Ishikawa (cell line): ENCODE results near the gene AGAP1.

Source experiments
- CEBPB ChIP-seq: IDR thresholded peaks from 2 replicates; pipeline ENCODE4 v1.6.1; 2012
- CREB1 ChIP-seq: IDR thresholded peaks from 2 replicates; pipeline ENCODE4 v1.6.1; 2012; ENCODE audit warnings: low read depth
- EGR1 ChIP-seq: IDR thresholded peaks from 2 replicates; pipeline ENCODE4 v1.6.1; 2012
- EP300 ChIP-seq: IDR thresholded peaks from 2 replicates; pipeline ENCODE4 v1.6.1; 2012; ENCODE audit warnings: borderline replicate concordance
- FOXM1 ChIP-seq: IDR thresholded peaks from 2 replicates; pipeline ENCODE4 v1.6.1; 2012; ENCODE audit warnings: low read depth, borderline replicate concordance
- NFIC ChIP-seq: IDR thresholded peaks from 2 replicates; pipeline ENCODE4 v1.6.1; 2012
- RAD21 ChIP-seq: IDR thresholded peaks from 2 replicates; pipeline ENCODE4 v1.6.1; 2012; ENCODE audit warnings: low read depth
- TAF1 ChIP-seq: IDR thresholded peaks from 2 replicates; pipeline ENCODE4 v1.6.1; 2012; ENCODE audit warnings: low read depth, mild to moderate bottlenecking
- TCF12 ChIP-seq: IDR thresholded peaks from 2 replicates; pipeline ENCODE4 v1.6.1; 2012; ENCODE audit warnings: low read depth
- TEAD4 ChIP-seq: IDR thresholded peaks from 2 replicates; pipeline ENCODE4 v1.6.1; 2012
- YY1 ChIP-seq: IDR thresholded peaks from 2 replicates; pipeline ENCODE4 v1.6.1; 2012; ENCODE audit warnings: low read depth
- ZBTB7A ChIP-seq: IDR thresholded peaks from 2 replicates; pipeline ENCODE4 v1.6.1; 2012; ENCODE audit warnings: low read depth
- TF ChIP-seq, protein P1 (sequence below): IDR thresholded peaks from 2 replicates; pipeline ENCODE4 v1.6.1; 2012; ENCODE audit warnings: low read depth, mild to moderate bottlenecking
- TF ChIP-seq, protein P2 (sequence below): IDR thresholded peaks from 2 replicates; pipeline ENCODE4 v1.6.1; 2012
- TF ChIP-seq, protein P3 (sequence below): IDR thresholded peaks from 2 replicates; pipeline ENCODE4 v1.6.1; 2012

AGAP1 gene

GRCh38 chr2:236022128-236022527 lies 528.3 kb downstream of the AGAP1 start:
- TF ChIP-seq EP300, result no peak
- TF ChIP-seq, protein P1, sequence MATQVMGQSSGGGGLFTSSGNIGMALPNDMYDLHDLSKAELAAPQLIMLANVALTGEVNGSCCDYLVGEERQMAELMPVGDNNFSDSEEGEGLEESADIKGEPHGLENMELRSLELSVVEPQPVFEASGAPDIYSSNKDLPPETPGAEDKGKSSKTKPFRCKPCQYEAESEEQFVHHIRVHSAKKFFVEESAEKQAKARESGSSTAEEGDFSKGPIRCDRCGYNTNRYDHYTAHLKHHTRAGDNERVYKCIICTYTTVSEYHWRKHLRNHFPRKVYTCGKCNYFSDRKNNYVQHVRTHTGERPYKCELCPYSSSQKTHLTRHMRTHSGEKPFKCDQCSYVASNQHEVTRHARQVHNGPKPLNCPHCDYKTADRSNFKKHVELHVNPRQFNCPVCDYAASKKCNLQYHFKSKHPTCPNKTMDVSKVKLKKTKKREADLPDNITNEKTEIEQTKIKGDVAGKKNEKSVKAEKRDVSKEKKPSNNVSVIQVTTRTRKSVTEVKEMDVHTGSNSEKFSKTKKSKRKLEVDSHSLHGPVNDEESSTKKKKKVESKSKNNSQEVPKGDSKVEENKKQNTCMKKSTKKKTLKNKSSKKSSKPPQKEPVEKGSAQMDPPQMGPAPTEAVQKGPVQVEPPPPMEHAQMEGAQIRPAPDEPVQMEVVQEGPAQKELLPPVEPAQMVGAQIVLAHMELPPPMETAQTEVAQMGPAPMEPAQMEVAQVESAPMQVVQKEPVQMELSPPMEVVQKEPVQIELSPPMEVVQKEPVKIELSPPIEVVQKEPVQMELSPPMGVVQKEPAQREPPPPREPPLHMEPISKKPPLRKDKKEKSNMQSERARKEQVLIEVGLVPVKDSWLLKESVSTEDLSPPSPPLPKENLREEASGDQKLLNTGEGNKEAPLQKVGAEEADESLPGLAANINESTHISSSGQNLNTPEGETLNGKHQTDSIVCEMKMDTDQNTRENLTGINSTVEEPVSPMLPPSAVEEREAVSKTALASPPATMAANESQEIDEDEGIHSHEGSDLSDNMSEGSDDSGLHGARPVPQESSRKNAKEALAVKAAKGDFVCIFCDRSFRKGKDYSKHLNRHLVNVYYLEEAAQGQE, result no peak

DNA sequence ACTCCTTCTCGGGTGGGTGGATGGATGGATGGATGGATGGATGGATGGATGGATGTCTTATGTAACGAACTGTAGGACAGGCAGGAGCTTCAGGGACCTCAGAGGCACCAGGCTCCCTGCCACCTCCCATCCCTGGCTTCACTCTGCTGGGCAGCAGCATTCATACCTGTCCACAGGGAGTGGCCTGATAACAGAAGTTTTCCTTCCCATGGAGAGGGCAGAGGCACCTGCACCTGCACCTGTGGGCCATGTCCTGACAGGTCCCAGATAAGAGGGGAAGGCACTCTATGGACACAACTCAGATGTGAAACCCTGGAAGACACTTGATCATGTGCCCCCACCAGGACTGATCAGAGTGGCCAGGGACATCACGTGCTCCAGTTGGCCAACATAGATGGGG lies 532.0 kb downstream of the AGAP1 start:
- TF ChIP-seq RAD21 (no peak), CEBPB (no peak), NFIC (no peak), ZBTB7A (no peak), TEAD4 (no peak), EP300 (no peak), EGR1 (no peak), TCF12 (no peak), TAF1 (no peak), CREB1 (no peak), FOXM1 (no peak)
- TF ChIP-seq, protein P1, result no peak
- TF ChIP-seq, protein P2, sequence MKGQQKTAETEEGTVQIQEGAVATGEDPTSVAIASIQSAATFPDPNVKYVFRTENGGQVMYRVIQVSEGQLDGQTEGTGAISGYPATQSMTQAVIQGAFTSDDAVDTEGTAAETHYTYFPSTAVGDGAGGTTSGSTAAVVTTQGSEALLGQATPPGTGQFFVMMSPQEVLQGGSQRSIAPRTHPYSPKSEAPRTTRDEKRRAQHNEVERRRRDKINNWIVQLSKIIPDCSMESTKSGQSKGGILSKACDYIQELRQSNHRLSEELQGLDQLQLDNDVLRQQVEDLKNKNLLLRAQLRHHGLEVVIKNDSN, result no peak
- TF ChIP-seq, protein P3, sequence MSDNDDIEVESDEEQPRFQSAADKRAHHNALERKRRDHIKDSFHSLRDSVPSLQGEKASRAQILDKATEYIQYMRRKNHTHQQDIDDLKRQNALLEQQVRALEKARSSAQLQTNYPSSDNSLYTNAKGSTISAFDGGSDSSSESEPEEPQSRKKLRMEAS, result no peak

GRCh38 chr2:236026841-236027240 lies 533.0 kb downstream of the AGAP1 start:
- TF ChIP-seq RAD21 (no peak), CREB1 (no peak)
- TF ChIP-seq, protein P1, result no peak
- TF ChIP-seq, protein P3, result no peak

DNA sequence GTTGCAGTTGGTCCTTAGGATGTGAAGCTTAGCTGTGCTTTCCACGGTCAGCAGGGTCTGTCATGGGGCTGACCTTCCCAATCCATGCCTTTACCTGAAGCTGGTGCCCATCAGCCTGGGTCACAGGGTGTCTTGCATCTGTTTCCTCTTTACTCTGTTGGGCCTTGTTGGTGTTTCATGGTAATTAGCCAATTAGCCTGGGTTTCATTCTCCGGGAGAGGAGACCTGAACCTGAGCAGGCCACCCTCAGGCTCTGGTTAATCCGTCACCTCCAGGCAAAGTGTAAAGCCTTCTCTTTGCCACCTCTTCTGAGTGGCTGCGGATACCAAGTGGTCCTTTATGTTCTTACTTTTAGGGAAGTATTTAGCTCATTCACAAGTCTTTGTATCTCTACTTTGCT lies 534.2 kb downstream of the AGAP1 start:
- TF ChIP-seq EP300, result no peak
- no peak for TF ChIP-seq FOXM1

- TF ChIP-seq TEAD4 (no peak), TAF1 (no peak), NFIC (no peak), YY1 (no peak), EGR1 (no peak), CEBPB (no peak), CREB1 (no peak), RAD21 (no peak), EP300 (no peak), FOXM1 (no peak), ZBTB7A (no peak), TCF12 (no peak)
- TF ChIP-seq, protein P3, result no peak
- TF ChIP-seq, protein P2, result no peak
- TF ChIP-seq, protein P1, result no peak
Measured at GRCh38 chr2:236033462-236033861, 539.6 kb downstream of the AGAP1 start.
